GM18867 (cell line): ENCODE measurements around the gene KCNE4.

ENCODE experiments used
- ATAC-seq: cut with Tn5 transposase; IDR thresholded peaks from one replicate; pipeline ENCODE4 v1.9.1; 2021; ENCODE audit warnings: mild to moderate bottlenecking, moderate library complexity; ENCODE audit not compliant: unreplicated experiment

The KCNE4 gene

DNA sequence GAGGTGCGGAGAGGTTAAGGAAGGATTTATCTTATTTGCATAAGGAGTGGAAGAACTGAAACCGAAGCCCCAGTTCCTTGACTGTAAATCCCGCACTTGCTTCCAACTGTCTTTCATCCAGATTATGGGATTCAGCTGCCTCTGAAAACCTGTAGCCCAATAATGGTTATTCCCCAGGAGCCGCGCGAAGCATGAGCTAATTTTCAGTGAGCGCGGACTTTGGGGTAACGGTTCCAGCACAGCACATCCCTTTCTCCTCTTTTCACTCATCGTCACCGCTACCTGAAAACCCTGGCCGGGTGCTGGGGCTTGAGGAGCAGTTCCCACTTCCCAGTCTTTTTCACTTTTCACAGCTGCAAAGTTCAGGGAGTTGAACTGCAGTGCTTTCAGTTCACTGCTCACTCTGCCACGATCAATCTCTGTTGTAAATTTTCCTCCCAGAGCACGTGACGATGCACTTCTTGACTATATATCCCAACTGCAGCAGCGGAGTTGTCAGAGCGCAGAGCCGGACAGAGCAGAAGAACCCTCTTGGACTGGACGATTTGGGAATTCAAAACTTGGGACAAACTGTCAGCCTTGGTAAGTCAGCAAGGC is at the start of gene KCNE4:
Gene KCNE4 (plus strand): TSS at position 498 of the 597 bp plus-strand sequence. CDS start 641 bp downstream, outside the sequence.
- ATAC-seq: no peak

DNA sequence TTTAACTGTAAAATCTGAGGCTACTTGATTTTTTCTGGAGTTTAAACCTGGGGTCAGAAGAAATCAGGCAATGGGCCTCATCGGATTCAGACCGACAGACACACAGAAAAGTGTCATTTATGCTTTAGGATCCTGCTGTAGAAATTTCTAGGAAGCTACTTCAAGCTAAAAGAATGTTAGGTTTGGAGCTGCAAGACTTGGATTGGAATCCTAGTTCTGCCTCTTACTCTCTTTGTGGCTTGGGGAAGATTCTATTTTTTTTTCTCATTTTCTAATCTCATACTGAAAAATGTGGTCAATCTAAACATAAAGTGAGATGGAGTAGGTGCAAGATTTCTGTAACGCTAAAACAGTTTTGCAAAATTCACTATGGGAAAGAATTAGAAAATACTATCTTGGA is 48.8 kb upstream of the KCNE4 start:
- ATAC-seq: no peak

DNA sequence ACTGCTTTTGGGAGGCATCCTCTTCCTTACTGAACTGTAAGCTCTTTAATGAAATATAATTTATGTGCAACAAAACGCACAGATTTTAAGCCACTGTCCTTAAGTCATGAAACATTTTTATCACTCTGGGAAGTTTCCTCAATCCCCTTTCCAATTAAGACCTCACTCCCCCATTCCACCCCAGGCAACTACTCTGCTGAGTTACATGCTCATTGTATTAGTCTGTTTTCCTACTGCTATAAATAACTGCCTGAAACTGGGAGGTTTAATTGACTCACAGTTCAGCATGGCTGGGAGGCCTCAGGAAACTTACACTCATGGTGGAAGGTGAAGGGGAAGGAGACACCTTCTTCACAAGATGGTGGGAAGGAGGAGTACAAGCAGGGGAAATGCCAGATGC is 46.5 kb upstream of the KCNE4 start:
- ATAC-seq: no peak

GRCh38 chr2:223007531-223007930 is 44.5 kb upstream of the KCNE4 start:
- no peak for ATAC-seq

GRCh38 chr2:223008162-223008561 is 43.8 kb upstream of the KCNE4 start:
- ATAC-seq: no peak

DNA sequence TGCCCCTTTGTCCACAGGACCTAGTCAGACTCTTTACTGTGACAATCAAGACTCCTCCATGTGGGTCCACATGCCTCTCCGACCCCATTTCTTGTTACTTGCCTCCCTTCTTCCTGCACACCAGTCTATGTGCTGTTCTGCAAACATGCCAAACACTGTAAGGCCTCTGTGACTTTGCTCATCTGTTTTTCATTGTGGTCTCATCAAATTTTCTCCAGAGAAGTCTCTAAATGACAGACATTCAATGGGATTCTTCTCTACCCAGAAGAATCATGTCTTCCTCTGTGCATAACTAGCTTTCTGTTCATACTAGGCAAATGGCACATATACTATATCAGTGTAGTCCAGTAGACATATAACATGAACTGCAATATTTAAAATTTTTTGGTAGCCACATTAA is 43.0 kb upstream of the KCNE4 start:
- ATAC-seq: no peak

DNA sequence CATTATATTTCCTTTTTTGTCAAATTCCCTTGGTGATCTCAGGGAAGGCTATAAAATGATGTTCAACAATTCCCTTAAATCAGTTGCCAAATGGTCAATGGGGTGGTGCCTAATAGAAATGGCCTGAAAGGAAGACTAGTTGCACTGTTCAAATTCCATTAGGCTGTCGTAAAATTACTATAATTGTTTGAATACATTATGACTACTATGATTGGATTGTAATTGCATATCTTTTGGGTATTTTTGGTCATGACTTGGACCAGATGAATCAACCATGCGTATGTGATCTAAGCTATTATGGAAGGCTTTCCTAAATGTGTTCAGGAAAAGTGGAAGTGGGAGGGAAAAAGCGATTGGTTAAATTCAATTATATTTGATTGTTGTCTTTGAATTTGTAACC is 41.3 kb upstream of the KCNE4 start:
- ATAC-seq: no peak

- ATAC-seq: no peak
Measured at GRCh38 chr2:223012291-223012690, 39.7 kb upstream of the KCNE4 start.

DNA sequence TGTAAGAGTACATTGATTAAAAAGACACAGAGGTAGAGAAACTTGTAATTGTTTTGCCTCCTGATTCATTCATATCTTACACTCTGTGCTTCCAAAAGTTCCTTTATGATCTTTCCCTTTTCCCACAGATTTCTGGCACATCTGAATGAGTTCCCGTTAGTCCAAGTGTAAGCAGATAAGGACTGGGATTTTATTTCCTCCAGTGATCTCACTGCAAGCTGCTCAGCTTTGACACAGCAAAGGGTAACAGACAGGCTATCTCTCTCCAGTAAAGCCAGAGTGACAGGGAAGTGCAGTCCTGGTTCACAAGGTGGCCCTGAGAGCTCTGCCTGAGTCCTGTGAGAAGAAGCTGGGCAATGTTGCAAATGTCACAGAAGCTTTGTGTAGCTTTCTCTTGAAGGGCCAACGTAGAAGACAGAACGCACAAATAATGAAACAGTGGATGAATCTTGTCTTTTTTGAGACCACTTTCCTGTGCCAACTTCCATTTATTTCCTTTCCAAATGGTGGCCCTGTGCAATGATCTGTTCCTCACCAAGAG is 32.5 kb upstream of the KCNE4 start:
- ATAC-seq: no peak

GRCh38 chr2:223019987-223020717 is 31.8 kb upstream of the KCNE4 start:
- ATAC-seq: peak; percentile 96

DNA sequence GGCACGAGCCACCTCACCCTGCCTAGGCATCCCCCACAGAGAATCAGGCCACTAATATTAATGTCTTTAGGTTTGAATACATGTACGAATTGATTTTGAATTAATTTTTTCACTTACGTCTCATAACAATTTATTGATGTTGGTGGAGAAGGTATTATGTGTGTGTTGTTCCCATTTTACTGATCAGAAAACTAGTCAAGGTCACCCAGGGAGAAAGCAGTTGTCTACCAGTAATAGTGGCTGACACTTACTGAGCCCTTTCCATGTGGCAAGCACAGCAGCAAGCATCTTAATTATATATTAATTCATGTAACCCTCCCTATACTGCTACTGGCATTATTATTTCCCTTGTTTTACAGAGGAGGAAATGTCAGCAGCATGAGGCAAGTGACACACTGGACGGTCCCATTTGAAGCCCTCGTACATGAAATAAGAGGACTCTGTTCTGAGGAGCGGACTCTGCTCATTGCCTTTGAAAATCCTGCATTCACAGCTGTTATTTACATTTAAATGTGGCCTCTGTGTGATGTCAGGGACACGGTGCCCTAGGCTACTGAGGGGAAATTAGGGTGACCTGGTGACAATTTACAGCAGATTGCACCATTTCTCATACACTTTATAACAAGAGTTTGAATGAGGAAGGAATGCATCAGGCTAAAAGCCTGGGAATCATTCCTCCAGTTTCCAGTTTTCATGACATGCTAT is 30.9 kb upstream of the KCNE4 start:
- no peak for ATAC-seq

- no peak for ATAC-seq
Measured at GRCh38 chr2:223026357-223027110, 25.5 kb upstream of the KCNE4 start.

- no peak for ATAC-seq
Measured at GRCh38 chr2:223027442-223027841, 24.5 kb upstream of the KCNE4 start.

DNA sequence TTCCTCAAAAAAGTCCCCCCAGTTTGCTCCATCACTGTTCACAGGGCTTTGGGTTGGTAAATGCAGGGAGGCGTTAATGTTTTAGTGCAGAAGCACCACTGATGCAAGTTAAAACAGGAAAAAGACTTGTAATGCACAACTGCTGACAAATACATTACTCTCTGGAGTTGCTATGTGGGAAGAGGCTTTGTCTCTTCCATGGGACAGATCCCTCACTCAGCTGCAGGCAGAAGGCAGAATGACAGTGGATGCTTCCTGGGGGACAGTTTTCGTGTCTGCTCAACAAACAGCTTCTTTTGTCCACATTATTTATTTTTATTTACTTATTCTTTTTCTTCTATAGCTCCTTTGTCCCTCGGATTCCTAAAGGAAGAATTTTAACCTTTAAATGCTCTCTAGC is 22.7 kb upstream of the KCNE4 start:
- ATAC-seq: no peak

DNA sequence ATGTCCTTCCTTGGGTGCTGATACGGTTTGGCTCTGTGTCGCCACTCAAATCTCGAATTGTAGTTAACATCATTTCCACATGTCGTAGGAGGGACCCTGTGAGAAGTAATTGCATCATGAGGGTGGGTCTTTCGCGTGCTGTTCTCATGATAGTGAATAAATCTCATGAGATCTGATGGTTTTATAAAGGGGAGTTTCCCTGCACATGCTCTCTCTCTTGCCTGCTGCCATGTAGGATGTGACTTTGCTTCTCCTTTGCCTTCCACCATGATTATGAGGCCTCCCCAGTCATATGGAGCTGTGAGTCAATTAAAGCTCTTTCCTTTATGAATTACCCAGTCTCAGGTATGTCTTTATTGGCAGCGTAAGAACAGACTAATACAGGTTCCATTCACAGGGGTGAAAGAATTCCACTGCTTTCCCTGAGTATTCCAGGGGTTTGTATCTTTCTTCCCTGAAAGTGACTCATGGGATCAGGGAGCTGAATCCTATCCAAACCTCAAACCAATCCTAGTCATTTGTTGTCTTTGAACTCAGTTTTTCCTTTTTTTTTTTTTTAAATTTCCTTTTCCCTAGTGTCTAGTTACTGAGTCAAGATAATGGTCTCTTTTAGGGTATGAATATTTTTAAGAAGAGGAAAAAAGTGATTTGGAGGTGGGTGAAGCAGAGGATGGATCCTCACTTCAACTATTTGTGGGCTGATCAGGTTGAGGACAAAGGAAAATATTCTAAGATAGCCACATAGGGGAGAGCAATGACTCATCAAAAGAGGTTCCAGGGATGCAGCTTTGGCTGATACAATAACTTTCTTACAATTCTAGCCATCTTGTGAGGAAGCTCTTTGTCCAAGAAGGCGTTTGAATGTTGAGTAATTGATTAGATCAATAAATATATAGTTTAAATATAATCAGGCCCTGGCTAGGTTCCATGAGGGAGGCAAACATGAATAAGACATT is 19.5 kb upstream of the KCNE4 start:
- ATAC-seq: no peak

DNA sequence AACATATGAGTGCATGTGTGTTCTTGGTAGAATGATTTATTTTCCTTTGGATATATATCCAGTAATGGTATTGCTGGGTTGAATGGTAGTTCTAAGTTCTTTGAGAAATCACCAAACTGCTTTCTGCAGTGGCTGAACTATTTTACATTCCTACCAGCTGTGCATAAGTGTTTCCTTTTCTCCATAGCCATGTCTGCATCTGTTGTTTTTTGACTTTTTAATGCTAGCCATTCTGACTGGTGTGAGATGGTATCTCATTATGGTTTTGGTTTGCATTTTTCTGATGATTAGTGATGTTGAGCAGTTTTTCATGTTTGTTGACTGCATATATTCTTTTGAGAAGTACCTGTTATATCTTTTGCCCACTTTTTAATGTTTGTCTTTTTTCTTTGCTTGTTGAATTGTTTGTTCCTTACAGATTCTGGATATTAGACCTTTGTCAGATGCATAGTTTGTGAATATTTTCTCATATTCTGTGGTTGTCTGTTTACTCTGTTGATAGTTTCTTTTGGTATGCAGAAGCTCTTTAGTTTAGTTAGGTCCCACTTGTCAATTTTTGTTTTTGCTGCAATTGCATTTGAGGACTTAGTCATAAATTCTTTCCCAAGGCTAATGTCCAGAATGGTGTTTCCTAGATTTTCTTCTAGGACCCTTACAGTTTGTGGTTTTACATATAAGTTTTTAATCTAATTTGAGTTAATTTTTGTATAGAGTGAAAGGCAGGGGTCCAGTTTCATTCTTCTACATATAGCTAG is 17.6 kb upstream of the KCNE4 start:
- no peak for ATAC-seq

GRCh38 chr2:223036790-223037444 is 15.1 kb upstream of the KCNE4 start:
- no peak for ATAC-seq

- no peak for ATAC-seq
Measured at GRCh38 chr2:223037445-223037800, 14.6 kb upstream of the KCNE4 start.

- ATAC-seq: no peak
Measured at GRCh38 chr2:223039618-223040017, 12.4 kb upstream of the KCNE4 start.
